OCI-LY3 (cell line): ENCODE measurements around the gene CADM2.

Source experiments
- EZH2phosphoT487 ChIP-seq: fragments of 200-600 bp; shearing (Covaris generic); IDR thresholded peaks from 2 replicates; pipeline ENCODE4 v1.6.1; 2018; ENCODE audit warnings: antibody characterized with exemption, mixed run types, low read depth
- TF ChIP-seq, protein P1 (sequence below): fragments of 200-600, 300-600 bp; sonication (generic); IDR thresholded peaks from 2 replicates; pipeline ENCODE4 v1.5.1; 2014; ENCODE audit warnings: antibody characterized with exemption, low read length, low read depth

DNA sequence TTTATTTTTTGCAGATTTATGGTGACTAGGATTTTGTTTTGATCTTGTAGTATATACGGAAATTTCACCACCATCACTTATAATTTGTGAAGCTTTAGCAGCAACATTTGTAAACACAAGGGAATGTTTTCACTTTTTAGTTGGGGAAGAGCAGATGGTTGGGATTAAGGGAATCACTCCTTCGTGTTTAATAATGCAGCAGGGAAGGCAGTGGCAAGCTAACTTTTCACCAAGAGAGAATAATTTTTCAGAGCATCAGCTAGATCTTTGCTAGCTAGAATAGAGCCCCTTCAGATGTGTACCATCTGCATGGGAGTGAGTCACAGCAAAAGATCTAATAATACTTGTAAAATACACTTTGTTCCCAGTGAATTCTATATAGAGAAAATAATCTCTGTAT lies 632.7 kb downstream of the CADM2 start:
- TF ChIP-seq, protein P1, sequence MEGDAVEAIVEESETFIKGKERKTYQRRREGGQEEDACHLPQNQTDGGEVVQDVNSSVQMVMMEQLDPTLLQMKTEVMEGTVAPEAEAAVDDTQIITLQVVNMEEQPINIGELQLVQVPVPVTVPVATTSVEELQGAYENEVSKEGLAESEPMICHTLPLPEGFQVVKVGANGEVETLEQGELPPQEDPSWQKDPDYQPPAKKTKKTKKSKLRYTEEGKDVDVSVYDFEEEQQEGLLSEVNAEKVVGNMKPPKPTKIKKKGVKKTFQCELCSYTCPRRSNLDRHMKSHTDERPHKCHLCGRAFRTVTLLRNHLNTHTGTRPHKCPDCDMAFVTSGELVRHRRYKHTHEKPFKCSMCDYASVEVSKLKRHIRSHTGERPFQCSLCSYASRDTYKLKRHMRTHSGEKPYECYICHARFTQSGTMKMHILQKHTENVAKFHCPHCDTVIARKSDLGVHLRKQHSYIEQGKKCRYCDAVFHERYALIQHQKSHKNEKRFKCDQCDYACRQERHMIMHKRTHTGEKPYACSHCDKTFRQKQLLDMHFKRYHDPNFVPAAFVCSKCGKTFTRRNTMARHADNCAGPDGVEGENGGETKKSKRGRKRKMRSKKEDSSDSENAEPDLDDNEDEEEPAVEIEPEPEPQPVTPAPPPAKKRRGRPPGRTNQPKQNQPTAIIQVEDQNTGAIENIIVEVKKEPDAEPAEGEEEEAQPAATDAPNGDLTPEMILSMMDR = no peak
- TF ChIP-seq EZH2phosphoT487 = no peak
